GM19397 (cell line): ENCODE results near the gene RNGTT.
"Not testable (repeated sequence)": the region's sequence is repeated elsewhere in the genome, so short reads cannot be mapped to it uniquely, and the experiment has no call there.

Experiments used
- ATAC-seq: cut with Tn5 transposase; IDR thresholded peaks from one replicate; pipeline ENCODE4 v1.9.1; 2021; ENCODE audit warnings: mild to moderate bottlenecking, moderate library complexity; ENCODE audit not compliant: unreplicated experiment

Gene RNGTT

DNA sequence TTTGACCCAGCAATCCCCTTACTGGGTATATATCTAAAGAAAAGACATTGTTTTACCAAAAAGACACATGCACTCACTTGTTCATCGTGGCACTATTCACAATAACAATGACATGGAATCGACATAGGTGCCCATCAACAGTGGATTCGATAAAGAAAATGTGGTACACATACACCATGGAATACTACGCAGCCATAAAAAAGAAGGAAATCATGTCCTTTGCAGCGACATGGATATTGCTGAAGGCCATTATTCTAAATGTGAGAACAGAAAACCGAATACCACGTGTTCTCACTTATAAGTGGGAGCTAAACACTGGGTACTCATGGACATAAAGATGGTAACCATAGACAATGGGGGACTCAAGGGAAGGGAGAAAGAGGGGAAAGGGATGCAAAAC, 222.3 kb downstream of the RNGTT start:
- no peak for ATAC-seq

GRCh38 chr6:88734544-88734943, 228.9 kb downstream of the RNGTT start:
- no peak for ATAC-seq

DNA sequence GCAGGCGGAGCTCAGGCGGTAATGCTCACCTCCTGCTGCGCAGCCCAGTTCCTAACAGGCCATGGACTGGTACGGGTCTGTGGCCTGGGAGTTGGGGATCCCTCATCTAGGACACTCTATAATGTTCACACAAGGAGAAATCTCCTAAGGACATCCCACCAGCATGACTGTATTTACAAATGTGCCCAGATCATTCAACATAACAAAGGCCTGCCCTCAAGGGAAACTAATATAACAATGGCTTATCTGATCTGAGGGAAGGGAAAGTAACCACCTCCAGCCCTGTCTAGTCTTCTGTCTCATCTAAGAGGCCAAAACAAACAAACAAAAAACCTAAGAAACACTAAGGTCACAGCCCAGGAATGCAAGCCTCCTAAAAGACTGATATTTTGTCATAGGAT, 232.8 kb downstream of the RNGTT start:
- no peak for ATAC-seq

DNA sequence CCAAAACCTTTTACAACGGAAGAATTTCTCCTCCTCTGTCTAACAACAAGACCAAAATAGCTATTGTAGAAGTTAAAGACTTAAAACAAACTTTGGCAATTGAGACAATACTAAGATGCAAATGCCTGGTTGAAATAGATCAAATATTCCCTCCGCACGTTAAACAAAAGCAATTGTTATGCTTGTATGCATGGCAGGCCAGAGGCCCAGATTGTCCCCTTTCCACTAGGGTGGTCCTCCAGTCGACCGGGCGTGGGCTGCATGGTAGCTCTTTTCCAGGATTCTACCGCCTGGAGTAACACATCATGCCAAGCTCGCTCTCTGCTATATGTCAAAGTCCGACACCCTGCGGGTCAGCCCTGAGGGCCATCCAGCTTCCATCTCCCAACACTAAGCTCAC, 234.7 kb downstream of the RNGTT start:
- ATAC-seq, result no peak

DNA sequence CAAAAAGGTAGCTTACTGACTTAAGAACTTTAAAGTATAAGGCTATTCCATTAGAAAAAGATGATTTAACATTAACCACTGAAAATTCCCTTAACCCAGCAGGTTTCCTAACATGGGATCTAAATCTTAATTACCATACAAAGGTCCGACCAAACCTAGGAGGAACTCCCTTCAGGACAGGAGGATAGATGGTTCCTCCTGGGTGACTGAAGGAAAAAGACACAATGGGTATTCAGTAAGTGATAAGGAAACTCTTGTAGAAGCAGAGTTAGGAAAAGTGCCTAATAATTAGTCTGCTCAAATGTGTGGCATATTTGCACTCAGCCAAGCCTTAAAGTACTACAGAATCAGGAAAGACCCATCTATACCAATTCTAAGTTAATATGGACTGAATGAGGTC, 237.0 kb downstream of the RNGTT start:
- not testable (repeated sequence) for ATAC-seq

DNA sequence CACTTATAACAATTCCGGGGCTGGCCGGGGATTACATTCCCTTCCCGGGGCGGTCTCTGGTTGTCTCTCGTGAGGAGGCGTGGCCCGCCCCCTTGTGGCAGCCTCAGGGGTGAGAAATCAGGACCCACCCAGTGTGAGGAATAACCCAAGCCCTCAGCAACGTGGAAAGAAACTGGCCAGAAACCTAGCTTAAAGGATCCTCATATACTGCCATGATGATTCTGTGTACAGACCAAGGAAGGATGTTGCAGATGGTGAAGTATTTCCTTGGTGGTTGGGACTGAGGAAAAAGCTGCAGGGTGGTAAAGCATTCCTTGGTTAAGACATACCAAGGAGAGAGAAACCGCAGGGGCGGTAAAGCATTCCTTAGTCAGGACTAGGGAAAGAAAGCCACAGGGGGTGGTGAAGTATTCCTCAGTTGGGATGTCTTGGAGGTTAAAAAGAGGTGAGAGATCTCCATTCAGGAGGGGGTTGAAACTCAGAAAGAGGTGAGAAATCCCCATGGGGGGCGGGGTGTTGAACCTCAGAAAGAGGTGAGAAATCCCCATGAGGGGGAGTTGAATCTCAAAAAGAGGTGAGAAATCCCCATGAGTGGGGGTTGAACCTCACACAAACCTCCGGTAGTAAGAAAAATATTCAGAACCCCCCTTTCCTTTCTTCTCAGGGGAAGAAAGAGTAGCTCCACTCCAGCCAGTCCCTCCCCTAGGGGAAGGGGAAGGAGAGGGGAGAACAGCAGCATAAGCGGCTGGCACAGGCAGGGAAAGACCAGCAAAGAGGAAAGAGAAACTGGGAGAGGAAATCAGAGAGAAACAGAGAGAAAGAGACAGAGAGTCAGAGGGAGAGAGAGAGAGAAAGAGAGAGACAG, 238.1 kb downstream of the RNGTT start:
- no peak for ATAC-seq

GRCh38 chr6:88722686-88723085, 240.7 kb downstream of the RNGTT start:
- no peak for ATAC-seq

DNA sequence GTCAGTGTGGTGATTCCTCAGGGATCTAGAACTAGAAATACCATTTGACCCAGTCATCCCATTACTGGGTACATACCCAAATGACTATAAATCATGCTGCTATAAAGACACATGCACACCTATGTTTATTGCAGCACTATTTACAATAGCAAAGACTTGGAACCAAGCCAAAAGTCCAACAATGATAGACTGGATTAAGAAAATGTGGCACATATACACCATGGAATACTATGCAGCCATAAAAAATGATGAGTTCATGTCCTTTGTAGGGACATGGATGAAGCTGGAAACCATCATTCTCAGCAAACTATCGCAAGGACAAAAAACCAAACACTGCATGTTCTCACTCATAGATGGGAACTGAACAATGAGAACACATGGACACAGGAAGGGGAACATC, 247.0 kb downstream of the RNGTT start:
- not testable (repeated sequence) for ATAC-seq

- ATAC-seq, result no peak
These were observed 251.0 kb downstream of the RNGTT start for GRCh38 chr6:88712243-88712936.

DNA sequence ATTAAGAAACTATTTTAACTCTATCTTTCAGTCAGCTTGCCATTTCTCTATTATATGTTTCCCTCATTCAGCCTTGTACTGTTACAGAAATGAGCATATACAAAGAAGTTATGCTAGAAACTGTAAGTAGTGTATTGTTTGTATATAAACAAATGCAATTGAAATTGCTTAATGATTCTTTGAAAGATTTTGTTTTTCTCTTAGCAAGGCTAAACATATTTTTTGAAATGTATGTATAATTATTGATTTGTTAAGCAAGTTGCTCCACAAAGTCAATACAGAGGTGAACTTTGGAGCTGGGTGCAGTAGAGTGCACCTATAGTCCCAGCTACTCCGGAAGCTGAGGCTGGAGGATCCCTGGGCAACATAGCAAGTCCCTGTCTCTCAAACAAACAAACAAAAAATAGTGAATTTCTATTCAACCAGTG, 253.6 kb downstream of the RNGTT start:
- ATAC-seq, result no peak

- ATAC-seq, result no peak
These were observed 255.1 kb downstream of the RNGTT start for GRCh38 chr6:88708197-88708744.

DNA sequence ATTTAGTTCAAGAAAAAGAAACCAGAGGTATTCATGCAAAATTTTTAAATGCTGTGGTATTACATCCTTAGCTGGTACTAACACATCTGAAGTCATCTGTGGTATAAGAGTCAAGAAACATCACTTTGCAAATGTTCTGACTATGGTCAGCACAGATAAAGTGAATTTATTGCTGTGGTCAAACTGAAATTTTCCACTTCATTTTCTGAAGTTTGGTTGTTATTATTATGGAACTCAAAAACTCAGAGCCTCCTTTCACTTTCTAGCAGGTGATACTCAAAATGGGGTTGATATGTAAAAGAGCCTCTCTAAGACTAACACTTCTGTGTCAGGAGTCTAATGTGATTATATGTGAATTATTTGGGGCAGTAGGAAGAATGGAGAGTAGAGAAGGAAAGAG, 257.8 kb downstream of the RNGTT start:
- ATAC-seq, result peak; percentile 91

DNA sequence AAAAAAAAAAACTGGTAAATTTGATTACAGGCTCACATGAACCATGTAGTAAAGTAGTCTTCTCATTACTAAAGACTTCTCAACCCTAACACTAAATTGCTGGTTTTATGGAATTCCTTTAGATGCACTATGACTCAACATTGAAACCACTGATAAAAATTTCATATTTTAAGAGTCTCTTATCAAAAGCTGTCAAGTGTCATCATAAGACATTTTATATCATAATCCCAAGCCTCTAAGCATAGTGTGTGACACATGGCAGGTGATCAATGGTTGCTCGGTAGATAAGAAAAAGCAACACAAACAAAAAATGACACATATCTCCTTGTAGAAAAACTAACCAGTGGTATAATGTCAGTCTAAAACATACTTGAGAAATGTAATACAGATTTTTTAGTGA, 258.4 kb downstream of the RNGTT start:
- ATAC-seq, result no peak

GRCh38 chr6:88702956-88703556, 260.4 kb downstream of the RNGTT start:
- ATAC-seq, result no peak

DNA sequence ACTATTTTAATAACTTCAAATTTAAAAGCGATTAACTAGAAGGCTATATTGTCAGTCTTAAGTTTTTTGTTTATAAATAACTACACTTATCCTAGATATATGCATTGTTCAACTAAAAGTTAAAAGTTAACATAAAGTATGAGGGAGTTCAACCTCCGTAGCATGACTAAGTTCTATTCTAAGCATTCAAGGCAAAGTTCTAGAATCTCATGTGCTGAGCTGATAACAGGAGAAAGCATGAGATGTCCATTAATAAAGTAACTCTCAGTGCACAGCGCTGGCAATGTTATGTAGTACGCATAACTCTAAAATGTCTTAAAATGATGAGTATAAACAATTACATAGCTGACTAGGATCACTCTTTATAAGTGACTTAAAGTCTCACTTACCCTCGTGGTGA, 264.8 kb downstream of the RNGTT start:
- no peak for ATAC-seq

GRCh38 chr6:88695937-88696336, 267.5 kb downstream of the RNGTT start:
- no peak for ATAC-seq

- no peak for ATAC-seq
These were observed 279.7 kb downstream of the RNGTT start for GRCh38 chr6:88683734-88684133.

DNA sequence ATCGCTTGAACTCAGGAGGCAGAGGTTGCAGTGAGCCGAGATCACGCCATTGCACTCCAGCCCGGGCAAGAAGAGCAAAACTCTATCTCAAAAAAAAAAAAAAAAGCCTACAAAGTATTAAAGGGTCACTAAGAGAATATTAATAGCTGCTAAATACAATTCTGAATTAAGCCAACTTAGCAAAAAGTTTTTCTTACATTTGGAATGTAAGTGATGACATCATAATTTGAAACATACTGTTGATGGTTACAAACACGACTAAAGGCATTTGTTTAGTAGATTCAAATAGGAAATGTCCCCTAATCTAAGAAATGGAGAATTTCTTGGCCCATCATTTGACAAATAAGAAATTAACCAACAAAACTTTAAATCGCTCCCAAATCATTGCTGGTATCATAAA, 282.8 kb downstream of the RNGTT start:
- ATAC-seq, result no peak

DNA sequence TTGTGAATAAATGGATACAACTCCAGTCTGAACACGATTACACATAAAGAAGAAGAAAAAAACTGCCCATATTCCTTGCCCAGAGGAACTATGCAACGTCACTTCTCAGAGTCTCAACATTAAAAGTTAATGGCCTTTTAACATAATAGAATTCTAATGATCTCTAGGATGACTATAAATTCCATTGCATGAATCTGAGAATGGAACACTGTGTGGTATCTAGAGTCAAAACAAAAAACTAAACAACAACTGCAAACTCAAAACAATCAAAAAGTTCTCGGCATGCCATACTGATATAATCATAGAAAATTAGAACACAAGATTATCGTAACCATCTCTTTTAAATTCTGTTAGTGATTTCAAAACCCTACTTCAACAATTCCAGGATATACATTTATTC, 283.6 kb downstream of the RNGTT start:
- no peak for ATAC-seq

- ATAC-seq, result no peak
These were observed 286.1 kb downstream of the RNGTT start for GRCh38 chr6:88677356-88677755.

GRCh38 chr6:88671624-88672023, 291.8 kb downstream of the RNGTT start:
- no peak for ATAC-seq

GRCh38 chr6:88670369-88670768, 293.0 kb downstream of the RNGTT start:
- no peak for ATAC-seq
